Kidney epithelial cell (primary cell): ENCODE measurements around the gene NAV2. TPM values are rescaled to one million over a fixed set of nuclear protein-coding genes. Genes with fewer than 3 reads are reported as not detected.

Source experiments
- DNase-seq: peaks from one replicate; pipeline ENCODE4 v3.0.0-alpha.2; 2010; ENCODE audit warnings: low read depth
- H3K27me3 ChIP-seq: 2 replicates; pipeline ENCODE4 v1.6.0; 2011; ENCODE audit warnings: low read length; ENCODE audit not compliant: control insufficient read depth, insufficient read depth
- H3K36me3 ChIP-seq: 2 replicates; pipeline ENCODE4 v1.5.1; 2011; ENCODE audit warnings: low read length; ENCODE audit not compliant: control insufficient read depth, insufficient read depth
- H3K4me3 ChIP-seq: 2 replicates; pipeline ENCODE4 v1.5.1; 2011; ENCODE audit warnings: low read depth, mild to moderate bottlenecking, control low read depth, low read length
- CTCF ChIP-seq: IDR thresholded peaks from 2 replicates; pipeline ENCODE4 v1.5.1; 2011; ENCODE audit warnings: mild to moderate bottlenecking, moderate library complexity, low read length, control low read depth, inconsistent platforms; ENCODE audit not compliant: insufficient read depth, poor library complexity, severe bottlenecking
- total RNA-seq: library from RNA; depleted of rRNA; stranded (reverse); fragments of >200 nt; gene quantifications from 2 replicates; pipeline ENCODE4 v1.2.3, GENCODE V29; 2015

The NAV2 gene
- total RNA-seq, 1 donor from 2014 or later = 41.5 TPM

- Histone ChIP-seq H3K4me3 (no peak overlapping the region), H3K36me3 (no peaks in the 10 kb centered on the region), H3K27me3 (no peaks in the 10 kb centered on the region)
- TF ChIP-seq CTCF = no peak
- no peak for DNase-seq
These were observed 128.3 kb downstream of the NAV2 start for GRCh38 chr11:19840961-19841360.

- DNase-seq = no peak
- peaks cover 2% of the 10 kb centered on the region for H3K36me3 ChIP-seq
- TF ChIP-seq CTCF = no peak
- H3K4me3 ChIP-seq = no peak overlapping the region
- no peaks in the 10 kb centered on the region for H3K27me3 ChIP-seq
These were observed 129.9 kb downstream of the NAV2 start for GRCh38 chr11:19842505-19842904.

GRCh38 chr11:19843079-19843478 is 130.4 kb downstream of the NAV2 start:
- no peak for DNase-seq
- no peaks in the 10 kb centered on the region for H3K27me3 ChIP-seq
- H3K36me3 ChIP-seq = peaks cover 2% of the 10 kb centered on the region
- TF ChIP-seq CTCF = no peak
- H3K4me3 ChIP-seq = no peak overlapping the region

- TF ChIP-seq CTCF = no peak
- H3K4me3 ChIP-seq = no peak overlapping the region
- H3K27me3 ChIP-seq = no peaks in the 10 kb centered on the region
- peaks cover 2% of the 10 kb centered on the region for H3K36me3 ChIP-seq
- DNase-seq = no peak
These were observed 131.4 kb downstream of the NAV2 start for GRCh38 chr11:19844012-19844411.

- Histone ChIP-seq H3K36me3 (peaks cover 2% of the 10 kb centered on the region), H3K27me3 (no peaks in the 10 kb centered on the region), H3K4me3 (no peak overlapping the region)
- DNase-seq = no peak
- no peak for TF ChIP-seq CTCF
These were observed 132.2 kb downstream of the NAV2 start for GRCh38 chr11:19844806-19845205.

- Histone ChIP-seq H3K36me3 (peaks cover 2% of the 10 kb centered on the region), H3K4me3 (no peak overlapping the region), H3K27me3 (no peaks in the 10 kb centered on the region)
- no peak for DNase-seq
- TF ChIP-seq CTCF = no peak
These were observed 133.0 kb downstream of the NAV2 start for GRCh38 chr11:19845626-19846025.
